Measurements from ENCODE around the gene TSPAN32.

The TSPAN32 gene

DNA sequence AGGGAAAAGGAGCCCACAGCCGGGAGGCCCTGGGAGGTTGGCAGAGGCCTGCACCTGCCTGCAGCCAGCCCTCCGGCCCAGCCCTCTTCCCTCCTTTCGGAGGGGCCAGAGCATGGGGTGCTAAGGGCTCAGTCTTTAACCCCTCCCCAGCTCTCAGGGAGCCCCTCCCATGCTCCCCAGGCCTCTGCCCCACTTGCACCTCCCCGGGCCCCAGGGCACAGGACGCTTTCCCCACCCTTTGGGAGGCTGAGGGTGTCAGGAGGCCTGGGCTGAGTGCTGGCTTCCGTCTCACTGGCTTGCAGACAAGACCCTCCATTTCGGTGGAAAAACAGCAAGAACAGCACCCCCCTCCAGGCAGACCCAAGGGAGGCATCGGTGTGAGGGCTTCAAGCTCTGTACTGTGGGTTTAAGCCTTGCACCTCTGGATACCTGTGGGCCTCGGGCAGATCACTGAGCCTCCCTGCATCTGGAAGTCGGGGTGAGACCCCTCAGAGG, 38.7 kb upstream of the TSPAN32 start:
- TF ChIP-seq, protein P1, sequence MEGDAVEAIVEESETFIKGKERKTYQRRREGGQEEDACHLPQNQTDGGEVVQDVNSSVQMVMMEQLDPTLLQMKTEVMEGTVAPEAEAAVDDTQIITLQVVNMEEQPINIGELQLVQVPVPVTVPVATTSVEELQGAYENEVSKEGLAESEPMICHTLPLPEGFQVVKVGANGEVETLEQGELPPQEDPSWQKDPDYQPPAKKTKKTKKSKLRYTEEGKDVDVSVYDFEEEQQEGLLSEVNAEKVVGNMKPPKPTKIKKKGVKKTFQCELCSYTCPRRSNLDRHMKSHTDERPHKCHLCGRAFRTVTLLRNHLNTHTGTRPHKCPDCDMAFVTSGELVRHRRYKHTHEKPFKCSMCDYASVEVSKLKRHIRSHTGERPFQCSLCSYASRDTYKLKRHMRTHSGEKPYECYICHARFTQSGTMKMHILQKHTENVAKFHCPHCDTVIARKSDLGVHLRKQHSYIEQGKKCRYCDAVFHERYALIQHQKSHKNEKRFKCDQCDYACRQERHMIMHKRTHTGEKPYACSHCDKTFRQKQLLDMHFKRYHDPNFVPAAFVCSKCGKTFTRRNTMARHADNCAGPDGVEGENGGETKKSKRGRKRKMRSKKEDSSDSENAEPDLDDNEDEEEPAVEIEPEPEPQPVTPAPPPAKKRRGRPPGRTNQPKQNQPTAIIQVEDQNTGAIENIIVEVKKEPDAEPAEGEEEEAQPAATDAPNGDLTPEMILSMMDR (IDR thresholded peaks at IDR 0.05; ENCODE audit: low read depth, low read length) = no peak
- no peak for TF ChIP-seq EZH2phosphoT487 (IDR thresholded peaks at IDR 0.05; ENCODE audit: low read depth)
- no peaks in the 10 kb centered on the region for H3K36me3 ChIP-seq (replicated peaks; ENCODE audit: low read depth, low read length)
- no peak overlapping the region for H2AFZ ChIP-seq (ENCODE audit: low read depth, low read length)
- H3K4me2 ChIP-seq (ENCODE audit: low read length) = no peak overlapping the region
- H4K20me1 ChIP-seq (ENCODE audit: insufficient read depth, low read length) = no peaks in the 10 kb centered on the region
- H3K79me2 ChIP-seq (ENCODE audit: low read length) = no peaks in the 10 kb centered on the region
- no peak overlapping the region for H3K9ac ChIP-seq (ENCODE audit: low read length)
- no peak overlapping the region for H3K27ac ChIP-seq (ENCODE audit: low read length)
- H3K4me3 ChIP-seq (ENCODE audit: low read length) = no peak overlapping the region
- H3K27me3 ChIP-seq (ENCODE audit: low read depth, low read length) = no peaks in the 10 kb centered on the region; the same call in 1 of the 2 replicates
- H3K9me3 ChIP-seq (ENCODE audit: insufficient read depth, low read length) = no peaks in the 10 kb centered on the region
- H3K4me1 ChIP-seq (ENCODE audit: low read length) = peaks cover 16% of the 10 kb centered on the region

DNA sequence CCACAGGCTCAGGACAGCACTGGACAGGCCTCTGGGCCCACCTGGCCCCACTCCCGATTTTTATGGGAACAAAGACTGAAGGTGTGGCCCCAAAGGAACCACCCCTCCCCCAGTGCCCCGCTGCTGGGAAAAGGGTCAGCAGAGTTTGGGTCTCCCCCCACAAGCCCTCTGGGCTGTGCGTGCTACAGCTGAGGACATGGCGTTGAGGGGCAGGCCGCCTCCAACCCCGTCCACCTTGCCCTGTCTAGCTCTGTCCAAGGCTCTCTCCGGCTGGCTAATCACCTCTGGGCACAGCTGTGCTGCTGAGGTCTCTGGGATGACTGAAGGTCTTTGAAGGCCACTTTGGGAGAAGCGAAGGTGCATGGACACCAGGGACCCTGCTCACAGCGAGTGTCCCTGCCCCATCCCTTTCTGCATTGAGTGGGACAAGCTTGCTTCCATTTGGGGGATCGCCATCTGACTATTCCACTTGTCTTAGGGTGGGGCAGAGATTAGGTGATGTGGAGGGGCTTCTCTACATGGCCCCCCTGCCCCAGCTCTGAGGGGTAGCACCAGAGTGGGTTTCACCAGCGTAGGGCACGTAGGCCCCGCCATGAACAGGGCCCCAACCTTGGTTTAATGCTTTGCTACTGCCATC, 38.0 kb upstream of the TSPAN32 start:
- no peak overlapping the region for H3K4me2 ChIP-seq (ENCODE audit: low read length)
- no peaks in the 10 kb centered on the region for H4K20me1 ChIP-seq (ENCODE audit: insufficient read depth, low read length)
- TF ChIP-seq EZH2phosphoT487 (IDR thresholded peaks at IDR 0.05; ENCODE audit: low read depth) = no peak
- TF ChIP-seq, protein P1 (IDR thresholded peaks at IDR 0.05; ENCODE audit: low read depth, low read length) = no peak
- no peaks in the 10 kb centered on the region for H3K9me3 ChIP-seq (ENCODE audit: insufficient read depth, low read length)
- no peaks in the 10 kb centered on the region for H3K36me3 ChIP-seq (replicated peaks; ENCODE audit: low read depth, low read length)
- H3K27ac ChIP-seq (ENCODE audit: low read length) = no peak overlapping the region
- H3K79me2 ChIP-seq (ENCODE audit: low read length) = no peaks in the 10 kb centered on the region
- H2AFZ ChIP-seq (ENCODE audit: low read depth, low read length) = no peak overlapping the region
- no peak overlapping the region for H3K9ac ChIP-seq (ENCODE audit: low read length)
- H3K4me3 ChIP-seq (ENCODE audit: low read length) = no peak overlapping the region
- peaks cover 16% of the 10 kb centered on the region for H3K4me1 ChIP-seq (ENCODE audit: low read length)
- H3K27me3 ChIP-seq (ENCODE audit: low read depth, low read length) = no peaks in the 10 kb centered on the region; the same call in 1 of the 2 replicates

DNA sequence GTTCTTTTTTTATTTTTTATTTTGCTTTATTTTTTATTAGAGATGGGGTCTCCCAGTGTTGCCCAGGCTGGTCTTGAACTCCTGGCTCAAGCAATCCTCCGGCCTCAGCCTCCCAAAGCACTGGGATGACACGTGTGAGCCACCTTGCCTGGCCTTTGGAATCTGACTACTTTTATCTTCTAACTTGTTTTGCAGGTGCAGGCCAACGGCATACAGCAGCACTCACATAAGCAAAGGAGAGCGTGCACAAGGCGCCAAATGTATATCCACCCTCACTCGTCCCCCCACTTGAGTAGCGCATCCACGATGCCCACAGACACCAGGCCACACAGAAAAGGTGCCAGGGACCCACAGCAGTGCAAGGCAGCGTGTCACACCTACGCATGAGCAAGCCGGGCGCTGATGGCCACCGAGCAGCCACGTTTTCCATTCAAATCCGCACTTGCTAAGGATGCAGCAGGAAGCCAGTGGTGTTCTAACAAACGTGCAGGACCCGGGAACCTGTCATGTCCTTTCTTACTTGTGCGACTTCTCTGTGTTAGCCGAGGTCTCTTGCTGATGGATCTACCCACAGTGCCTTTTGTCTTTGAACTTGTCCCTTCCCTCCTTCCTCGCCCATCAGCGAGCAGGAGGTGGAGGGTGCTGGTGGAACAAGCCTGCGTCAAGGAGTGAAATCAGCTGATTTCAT, 37.3 kb upstream of the TSPAN32 start:
- H3K4me3 ChIP-seq (ENCODE audit: low read length) = no peak overlapping the region
- H3K27me3 ChIP-seq (ENCODE audit: low read depth, low read length) = no peaks in the 10 kb centered on the region; the same call in 1 of the 2 replicates
- H3K79me2 ChIP-seq (ENCODE audit: low read length) = no peaks in the 10 kb centered on the region
- H3K9me3 ChIP-seq (ENCODE audit: insufficient read depth, low read length) = no peaks in the 10 kb centered on the region
- H4K20me1 ChIP-seq (ENCODE audit: insufficient read depth, low read length) = no peaks in the 10 kb centered on the region
- no peak overlapping the region for H3K4me2 ChIP-seq (ENCODE audit: low read length)
- no peak overlapping the region for H3K9ac ChIP-seq (ENCODE audit: low read length)
- TF ChIP-seq, protein P1 (IDR thresholded peaks at IDR 0.05; ENCODE audit: low read depth, low read length) = no peak
- no peak for TF ChIP-seq EZH2phosphoT487 (IDR thresholded peaks at IDR 0.05; ENCODE audit: low read depth)
- H3K27ac ChIP-seq (ENCODE audit: low read length) = no peak overlapping the region
- H3K4me1 ChIP-seq (ENCODE audit: low read length) = peaks cover 16% of the 10 kb centered on the region
- H2AFZ ChIP-seq (ENCODE audit: low read depth, low read length) = no peak overlapping the region
- no peaks in the 10 kb centered on the region for H3K36me3 ChIP-seq (replicated peaks; ENCODE audit: low read depth, low read length)

DNA sequence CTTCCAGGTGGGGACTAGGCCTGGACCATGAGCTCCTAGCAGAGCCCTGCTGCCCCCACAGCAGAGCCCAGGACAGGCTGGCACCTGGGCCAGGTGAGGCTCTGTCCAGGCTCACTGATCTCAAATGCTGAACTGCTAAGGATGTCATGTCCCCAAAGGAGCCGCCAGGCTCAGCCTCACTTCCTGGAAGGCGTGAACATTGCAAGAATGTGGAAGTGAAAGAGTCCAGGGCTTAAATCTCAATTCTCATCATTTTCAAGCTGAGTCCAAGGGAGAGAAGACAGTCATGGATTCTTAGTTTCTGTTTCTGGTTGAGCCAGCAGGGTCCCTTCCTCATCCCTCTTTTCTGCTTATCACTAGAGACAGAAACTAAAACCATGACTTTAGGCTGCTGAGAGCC, 36.4 kb upstream of the TSPAN32 start:
- peak overlapping the region; percentile 69 for H3K4me2 ChIP-seq (ENCODE audit: low read length)
- H3K9me3 ChIP-seq (ENCODE audit: insufficient read depth, low read length) = no peaks in the 10 kb centered on the region
- H3K36me3 ChIP-seq (replicated peaks; ENCODE audit: low read depth, low read length) = no peaks in the 10 kb centered on the region
- TF ChIP-seq, protein P1 (IDR thresholded peaks at IDR 0.05; ENCODE audit: low read depth, low read length) = no peak
- no peak for TF ChIP-seq EZH2phosphoT487 (IDR thresholded peaks at IDR 0.05; ENCODE audit: low read depth)
- no peaks in the 10 kb centered on the region for H3K27me3 ChIP-seq (ENCODE audit: low read depth, low read length)
- no peak overlapping the region for H2AFZ ChIP-seq (ENCODE audit: low read depth, low read length)
- H3K9ac ChIP-seq (ENCODE audit: low read length) = no peak overlapping the region
- peak overlapping the region; percentile 46; the same call in 1 of the 2 replicates for H3K4me3 ChIP-seq (ENCODE audit: low read length)
- peaks cover 16% of the 10 kb centered on the region for H3K4me1 ChIP-seq (ENCODE audit: low read length)
- H3K79me2 ChIP-seq (ENCODE audit: low read length) = no peaks in the 10 kb centered on the region
- peak overlapping the region; percentile 2; the same call in 1 of the 2 replicates for H3K27ac ChIP-seq (ENCODE audit: low read length)
- no peaks in the 10 kb centered on the region for H4K20me1 ChIP-seq (ENCODE audit: insufficient read depth, low read length)

All from OCI-LY3 (cell line).